Activated naive CD4-positive, alpha-beta T cell treated with anti-CD3 and anti-CD28 coated beads, Interleukin-2, amount 50 U/mL, for 72 hours (primary cell): ENCODE measurements around the gene ZSWIM1. TPM values are rescaled to one million over a fixed set of nuclear protein-coding genes. Genes with fewer than 3 reads are reported as not detected.
"Not testable (repeated sequence)": the region's sequence is repeated elsewhere in the genome, so short reads cannot be mapped to it uniquely, and the experiment has no call there.

Source experiments
- ATAC-seq, 2 donors: fragments of 150-1000 bp; cut with Tn5 transposase; 2 replicates each; pipeline ENCODE4 v1.10.0; 2021; ENCODE audit warnings: mild to moderate bottlenecking in 2 of 2, moderate library complexity in 2 of 2
- DNase-seq, 2 donors: peaks; one replicate each; pipeline ENCODE4 v3.0.0; 2021 to 2022; ENCODE audit warnings: low spot score in 2 of 2
- H3K27ac Mint-ChIP-seq, 2 donors: one replicate each; pipeline ENCODE4 v1.8.0; 2022; ENCODE audit warnings: mild to moderate bottlenecking in 2 of 2, mixed read lengths in 2 of 2
- H3K36me3 Mint-ChIP-seq, 2 donors: one replicate each; pipeline ENCODE4 v1.8.0; 2022; ENCODE audit warnings: mixed read lengths in 2 of 2
- H3K9me3 Mint-ChIP-seq, 2 donors: one replicate each; pipeline ENCODE4 v1.8.0; 2022; ENCODE audit warnings: mixed read lengths in 2 of 2
- total RNA-seq, 2 donors: library from RNA; stranded (reverse); gene quantifications; one replicate each; pipeline ENCODE4 v1.2.3, GENCODE V29; 2022

Gene ZSWIM1
- total RNA-seq, 2 donors from 2014 or later, result 11.3 to 11.9 TPM

DNA sequence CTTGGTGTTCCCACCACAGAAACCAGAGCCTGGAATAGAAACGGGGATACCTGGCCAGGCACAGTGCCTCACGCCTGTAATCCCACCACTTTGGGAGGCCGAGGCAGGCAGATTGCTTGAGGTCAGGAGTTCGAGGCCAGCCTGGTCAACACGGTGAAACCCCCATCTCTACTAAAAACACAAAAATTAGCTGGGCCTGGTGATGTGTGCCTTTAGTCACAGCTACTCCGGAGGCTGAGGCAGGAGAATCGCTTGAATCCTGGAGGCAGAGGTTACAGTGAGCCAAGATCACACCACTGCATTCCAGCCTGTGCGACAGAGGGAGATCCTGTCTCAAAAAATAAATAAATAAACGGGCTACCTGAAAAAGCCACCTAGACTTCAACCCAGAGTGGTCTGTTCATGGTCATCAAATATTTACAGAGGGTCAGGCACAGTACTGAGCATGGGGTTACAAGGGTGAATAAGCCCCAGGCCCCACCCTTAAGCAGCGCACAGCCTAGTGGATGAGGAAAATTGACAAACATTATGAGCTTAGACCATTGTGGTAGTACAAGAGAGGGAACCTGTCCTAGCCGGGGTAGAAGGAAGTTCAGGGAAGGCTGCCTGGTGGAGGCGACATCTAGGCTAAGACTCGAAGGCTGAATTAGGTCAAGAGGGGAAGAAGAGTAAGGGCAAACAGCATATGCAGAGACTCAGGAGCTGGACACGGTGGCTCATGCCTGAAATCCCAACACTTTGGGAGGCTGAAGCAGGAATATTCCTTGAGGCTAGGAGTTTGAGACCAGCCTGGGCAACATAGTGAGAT lies 46.2 kb downstream of the ZSWIM1 start:
- H3K36me3 Mint-ChIP-seq, result no peaks in the 10 kb centered on the region
- peak overlapping the region in 1 of 2 donors; percentile 48 for H3K27ac Mint-ChIP-seq
- DNase-seq, result no peak
- no peaks in the 10 kb centered on the region for H3K9me3 Mint-ChIP-seq
- no peak for ATAC-seq

GRCh38 chr20:45931680-45932079 lies 50.7 kb downstream of the ZSWIM1 start:
- not testable (repeated sequence) for DNase-seq, H3K27ac Mint-ChIP-seq, H3K9me3 Mint-ChIP-seq, H3K36me3 Mint-ChIP-seq, ATAC-seq

DNA sequence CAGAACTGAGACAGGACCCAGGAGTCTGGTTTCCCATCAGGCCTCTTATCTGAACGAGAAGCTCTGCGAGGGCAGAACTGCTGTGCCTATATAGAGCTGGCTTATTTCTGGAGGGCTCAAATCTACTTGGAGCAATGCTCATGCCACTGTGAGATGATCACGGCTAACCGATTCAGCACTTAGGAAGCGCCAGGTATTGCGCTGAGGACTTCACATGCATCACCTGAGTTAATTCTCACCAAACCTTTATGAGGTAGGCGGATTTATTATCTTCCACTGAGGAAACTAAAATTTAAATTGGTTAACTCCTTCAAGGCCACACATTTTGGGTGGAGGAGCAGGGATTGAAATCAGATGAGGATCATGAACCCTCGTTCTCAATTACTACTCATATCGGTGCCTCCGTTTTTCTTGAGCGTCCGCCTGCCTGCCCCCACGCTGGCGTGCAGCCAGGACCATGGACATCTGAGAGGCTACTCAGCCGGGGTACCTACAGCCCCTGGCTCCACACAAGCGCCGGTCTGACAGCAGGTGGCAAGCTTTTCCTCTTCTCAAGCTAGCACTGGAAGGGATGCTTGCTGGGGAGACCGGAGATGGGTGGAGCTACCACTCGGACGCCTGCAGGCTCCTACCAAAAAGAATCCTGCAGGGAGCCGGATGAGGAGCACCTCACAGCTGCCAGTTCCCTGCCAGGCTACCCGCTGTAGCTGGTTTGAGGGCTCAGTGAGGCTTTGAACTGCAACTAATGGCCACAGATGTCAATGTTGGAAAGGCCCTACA lies 52.4 kb downstream of the ZSWIM1 start:
- peaks cover 4 to 17% of the 10 kb centered on the region in 2 donors for H3K36me3 Mint-ChIP-seq
- ATAC-seq (peak; percentile 21 to 50), DNase-seq (peak; percentile 63 to 78)

GRCh38 chr20:45934046-45934585 lies 53.1 kb downstream of the ZSWIM1 start:
- Mint-ChIP-seq H3K9me3 (no peaks in the 10 kb centered on the region), H3K27ac (peak overlapping the region; percentile 96 to 99), H3K36me3 (peaks cover 5 to 18% of the 10 kb centered on the region in 2 donors)
- ATAC-seq (peak; percentile 28 to 33), DNase-seq (no peak)

More for the DNA sequence above, 52.4 kb downstream of the ZSWIM1 start:
- H3K27ac Mint-ChIP-seq, result peak overlapping the region; percentile 96 to 99
- H3K9me3 Mint-ChIP-seq, result no peaks in the 10 kb centered on the region

Other genes with a start within 250 kb of the ZSWIM1 start
- not detected for gene WFDC9, start 249.9 kb upstream of the ZSWIM1 start, total RNA-seq
- gene WFDC11, start 211.0 kb upstream of the ZSWIM1 start, total RNA-seq, result not detected
- gene WFDC13, start 179.2 kb upstream of the ZSWIM1 start, total RNA-seq, result not detected
- not detected for gene WFDC10B, start 176.2 kb upstream of the ZSWIM1 start, total RNA-seq
- gene SPINT4, start 158.9 kb upstream of the ZSWIM1 start, total RNA-seq, result not detected
- gene WFDC3, start 89.3 kb upstream of the ZSWIM1 start, total RNA-seq, result under 1 TPM; 0.31 to 0.34 TPM
- 10 to 100 TPM; 23.2 to 24.4 TPM for gene DNTTIP1, start 89.3 kb upstream of the ZSWIM1 start, total RNA-seq
- 100 to 1,000 TPM; 200 to 371 TPM for gene UBE2C, start 68.6 kb upstream of the ZSWIM1 start, total RNA-seq
- gene TNNC2, start 53.9 kb upstream of the ZSWIM1 start, total RNA-seq, result not detected
- 1 to 10 TPM; 2.1 to 2.5 TPM for gene SNX21, start 47.4 kb upstream of the ZSWIM1 start, total RNA-seq
- 10 to 100 TPM; 29.1 to 31.3 TPM for gene ACOT8, start 23.8 kb upstream of the ZSWIM1 start, total RNA-seq
- 1 to 10 TPM; 5.7 to 8.4 TPM for gene ZSWIM3, start 23.6 kb upstream of the ZSWIM1 start, total RNA-seq
- 1 to 10 TPM in 1 of 2 donors, under 1 TPM in 1; 0.64 to 1.8 TPM for gene SPATA25, start 6.4 kb downstream of the ZSWIM1 start, total RNA-seq
- 1 to 10 TPM; 1.5 to 3.4 TPM for gene NEURL2, start 10.0 kb downstream of the ZSWIM1 start, total RNA-seq
- gene CTSA, start 10.1 kb downstream of the ZSWIM1 start, total RNA-seq, result 10 to 100 TPM; 55.6 to 98.5 TPM
- gene PLTP, start 30.9 kb downstream of the ZSWIM1 start, total RNA-seq, result 10 to 100 TPM; 11.0 to 12.9 TPM
- 10 to 100 TPM; 31.8 to 51.0 TPM for gene PCIF1, start 53.5 kb downstream of the ZSWIM1 start, total RNA-seq
- 10 to 100 TPM; 31.0 to 62.6 TPM for gene ZNF335, start 91.0 kb downstream of the ZSWIM1 start, total RNA-seq
- gene MMP9, start 127.7 kb downstream of the ZSWIM1 start, total RNA-seq, result under 1 TPM in 1 of 2 donors, not detected in 1; 0.10 TPM
- under 1 TPM; 0.34 to 0.66 TPM for gene SLC12A5, start 148.0 kb downstream of the ZSWIM1 start, total RNA-seq
- 10 to 100 TPM in 1 of 2 donors, 1 to 10 TPM in 1; 2.2 to 15.2 TPM for gene NCOA5, start 208.7 kb downstream of the ZSWIM1 start, total RNA-seq
- 10 to 100 TPM in 1 of 2 donors, 1 to 10 TPM in 1; 8.8 to 10.0 TPM for gene CD40, start 237.1 kb downstream of the ZSWIM1 start, total RNA-seq